Activated CD4-positive, alpha-beta T cell treated with anti-CD3 and anti-CD28 coated beads, Interleukin-2, amount 10 ng/mL, durations not matched to agents 7 days and 5 days (primary cell): Measurements from ENCODE around the gene PTPN1. TPM values are rescaled to one million over a fixed set of nuclear protein-coding genes. Genes with fewer than 3 reads are reported as not detected.
"Not testable (repeated sequence)": the region's sequence is repeated elsewhere in the genome, so short reads cannot be mapped to it uniquely, and the experiment has no call there.

Experiments
- CTCF ChIA-PET: fragments of 350-600 bp; sonication (Branson Sonifier 250); formaldehyde crosslinking; loops from one replicate; lab custom pipeline; 2021; ENCODE audit warnings: antibody characterized with exemption; lab: Charles Lee
- POLR2A ChIA-PET: fragments of 350-600 bp; sonication (Branson Sonifier 250); formaldehyde crosslinking; loops from one replicate; lab custom pipeline; 2021; ENCODE audit warnings: antibody characterized with exemption; lab: Charles Lee
- DNase-seq: peaks from one replicate; pipeline ENCODE4 v3.0.0-alpha.2; 2020
- H3K27ac Mint-ChIP-seq: one replicate; pipeline ENCODE4 v1.8.0; 2021; ENCODE audit warnings: mild to moderate bottlenecking, moderate library complexity, mixed read lengths
- H3K27me3 Mint-ChIP-seq: one replicate; pipeline ENCODE4 v1.8.0; 2021; ENCODE audit warnings: mixed read lengths
- H3K36me3 Mint-ChIP-seq: one replicate; pipeline ENCODE4 v1.8.0; 2021; ENCODE audit warnings: low read depth, mixed read lengths
- H3K4me1 Mint-ChIP-seq: one replicate; pipeline ENCODE4 v1.8.0; 2021; ENCODE audit warnings: mixed read lengths
- H3K4me3 Mint-ChIP-seq: one replicate; pipeline ENCODE4 v1.8.0; 2021; ENCODE audit warnings: mild to moderate bottlenecking, moderate library complexity, mixed read lengths
- H3K9me3 Mint-ChIP-seq: one replicate; pipeline ENCODE4 v1.8.0; 2021; ENCODE audit warnings: mixed read lengths
- total RNA-seq, 2 experiments: library from RNA; stranded (reverse); gene quantifications; one replicate each; pipeline ENCODE4 v1.2.3, GENCODE V29; 2021

PTPN1 gene
- total RNA-seq, 2 experiments from 2014 or later: 66.4 to 75.3 TPM

- DNase-seq: no peak
- peaks cover 3% of the 10 kb centered on the region for H3K27me3 Mint-ChIP-seq
- H3K4me3 Mint-ChIP-seq: no peak overlapping the region
- no peaks in the 10 kb centered on the region for H3K4me1 Mint-ChIP-seq
- ChIA-PET CTCF (interaction anchor here (1.1 to 3.7 kb wide), 3 partner anchors 8 to 33 kb away, joined by 3 to 12 read pairs (median 4); no protein-coding TSS in a partner anchor), POLR2A (no interaction called here)
- H3K9me3 Mint-ChIP-seq: no peaks in the 10 kb centered on the region
- H3K27ac Mint-ChIP-seq: peak overlapping the region; percentile 48
- H3K36me3 Mint-ChIP-seq: peaks cover 1% of the 10 kb centered on the region
Measured at GRCh38 chr20:50595988-50596693, 86.0 kb downstream of the PTPN1 start.

- H3K9me3 Mint-ChIP-seq: no peaks in the 10 kb centered on the region
- no peak for DNase-seq
- POLR2A ChIA-PET: no interaction called here
- CTCF ChIA-PET: interaction anchor here (1.5 to 3.7 kb wide), 2 partner anchors 9 to 33 kb away, joined by 4 to 12 read pairs; no protein-coding TSS in a partner anchor
- no peak overlapping the region for H3K27ac Mint-ChIP-seq
- no peaks in the 10 kb centered on the region for H3K36me3 Mint-ChIP-seq
- H3K27me3 Mint-ChIP-seq: peaks cover 3% of the 10 kb centered on the region
- no peaks in the 10 kb centered on the region for H3K4me1 Mint-ChIP-seq
- H3K4me3 Mint-ChIP-seq: no peak overlapping the region
Measured at GRCh38 chr20:50596694-50597021, 86.5 kb downstream of the PTPN1 start.

- Mint-ChIP-seq H3K36me3 (no peaks in the 10 kb centered on the region), H3K27me3 (peaks cover 3% of the 10 kb centered on the region), H3K4me3 (no peak overlapping the region), H3K27ac (no peak overlapping the region), H3K4me1 (no peaks in the 10 kb centered on the region), H3K9me3 (no peaks in the 10 kb centered on the region)
- CTCF ChIA-PET: interaction anchor here (0.6 to 3.7 kb wide), 4 partner anchors 10 to 581 kb away, joined by 3 to 12 read pairs (median 3); no protein-coding TSS in a partner anchor
- no peak for DNase-seq
- POLR2A ChIA-PET: no interaction called here
Measured at GRCh38 chr20:50597406-50597969, 87.3 kb downstream of the PTPN1 start.

- Mint-ChIP-seq H3K36me3 (no peaks in the 10 kb centered on the region), H3K27ac (no peak overlapping the region), H3K9me3 (no peaks in the 10 kb centered on the region), H3K4me3 (no peak overlapping the region), H3K27me3 (peaks cover 3% of the 10 kb centered on the region), H3K4me1 (peaks cover 3% of the 10 kb centered on the region)
- DNase-seq: no peak
- CTCF ChIA-PET: interaction anchor here (0.7 to 3.7 kb wide), 2 partner anchors 10 to 28 kb away, joined by 3 to 12 read pairs; no protein-coding TSS in a partner anchor
- POLR2A ChIA-PET: no interaction called here
Measured at GRCh38 chr20:50598074-50598473, 87.9 kb downstream of the PTPN1 start.

- POLR2A ChIA-PET, DNase-seq, H3K27ac Mint-ChIP-seq, H3K9me3 Mint-ChIP-seq, H3K4me1 Mint-ChIP-seq, H3K4me3 Mint-ChIP-seq, H3K27me3 Mint-ChIP-seq, H3K36me3 Mint-ChIP-seq: not testable (repeated sequence)
- CTCF ChIA-PET: interaction anchor here (0.6 to 3.7 kb wide), 3 partner anchors 11 to 342 kb away, joined by 4 to 12 read pairs (median 6); no protein-coding TSS in a partner anchor
Measured at GRCh38 chr20:50598768-50599167, 88.6 kb downstream of the PTPN1 start.

GRCh38 chr20:50600281-50600895, 90.2 kb downstream of the PTPN1 start:
- Mint-ChIP-seq H3K27me3 (peaks cover 3% of the 10 kb centered on the region), H3K4me1 (peaks cover 3% of the 10 kb centered on the region), H3K27ac (no peak overlapping the region), H3K4me3 (no peak overlapping the region), H3K36me3 (no peaks in the 10 kb centered on the region), H3K9me3 (no peaks in the 10 kb centered on the region)
- CTCF ChIA-PET: no interaction called here
- POLR2A ChIA-PET: no interaction called here
- DNase-seq: no peak

GRCh38 chr20:50601511-50602431, 91.6 kb downstream of the PTPN1 start:
- no peak overlapping the region for H3K4me3 Mint-ChIP-seq
- H3K36me3 Mint-ChIP-seq: no peaks in the 10 kb centered on the region
- no peak for DNase-seq
- no peaks in the 10 kb centered on the region for H3K9me3 Mint-ChIP-seq
- H3K4me1 Mint-ChIP-seq: peaks cover 3% of the 10 kb centered on the region
- no peak overlapping the region for H3K27ac Mint-ChIP-seq
- ChIA-PET CTCF (interaction anchor here (1.6 kb wide), 1 partner anchor 13 kb away, joined by 5 read pairs; no protein-coding TSS in a partner anchor), POLR2A (no interaction called here)
- peaks cover 3% of the 10 kb centered on the region for H3K27me3 Mint-ChIP-seq

- H3K4me1 Mint-ChIP-seq: peaks cover 3% of the 10 kb centered on the region
- H3K27ac Mint-ChIP-seq: no peak overlapping the region
- H3K27me3 Mint-ChIP-seq: peaks cover 3% of the 10 kb centered on the region
- H3K9me3 Mint-ChIP-seq: no peaks in the 10 kb centered on the region
- POLR2A ChIA-PET: no interaction called here
- DNase-seq: no peak
- H3K4me3 Mint-ChIP-seq: no peak overlapping the region
- CTCF ChIA-PET: interaction anchor here (1.6 kb wide), 1 partner anchor 14 kb away, joined by 5 read pairs; no protein-coding TSS in a partner anchor
- no peaks in the 10 kb centered on the region for H3K36me3 Mint-ChIP-seq
Measured at GRCh38 chr20:50602432-50603088, 92.4 kb downstream of the PTPN1 start.

GRCh38 chr20:50604451-50604850, 94.3 kb downstream of the PTPN1 start:
- H3K9me3 Mint-ChIP-seq: no peaks in the 10 kb centered on the region
- CTCF ChIA-PET: interaction anchor here (1.2 to 1.5 kb wide), 3 partner anchors 9 to 25 kb away, joined by 3 to 5 read pairs (median 3); no protein-coding TSS in a partner anchor
- DNase-seq: no peak
- no peak overlapping the region for H3K4me3 Mint-ChIP-seq
- POLR2A ChIA-PET: no interaction called here
- H3K4me1 Mint-ChIP-seq: peaks cover 3% of the 10 kb centered on the region
- peaks cover 3% of the 10 kb centered on the region for H3K27me3 Mint-ChIP-seq
- H3K27ac Mint-ChIP-seq: no peak overlapping the region
- H3K36me3 Mint-ChIP-seq: no peaks in the 10 kb centered on the region

GRCh38 chr20:50605136-50605535, 95.0 kb downstream of the PTPN1 start:
- ChIA-PET POLR2A (interaction anchor here (0.6 kb wide), 1 partner anchor 685 kb away, joined by 3 read pairs; no protein-coding TSS in a partner anchor), CTCF (interaction anchor here (1.2 to 1.5 kb wide), 3 partner anchors 9 to 24 kb away, joined by 3 to 5 read pairs (median 3); no protein-coding TSS in a partner anchor)
- Mint-ChIP-seq H3K9me3 (no peaks in the 10 kb centered on the region), H3K27me3 (peaks cover 2% of the 10 kb centered on the region), H3K4me3 (no peak overlapping the region), H3K4me1 (peaks cover 3% of the 10 kb centered on the region), H3K27ac (no peak overlapping the region), H3K36me3 (no peaks in the 10 kb centered on the region)
- DNase-seq: no peak

- CTCF ChIA-PET: no interaction called here
- POLR2A ChIA-PET: no interaction called here
- Mint-ChIP-seq H3K4me1 (peaks cover 3% of the 10 kb centered on the region), H3K27me3 (peaks cover 1% of the 10 kb centered on the region), H3K4me3 (no peak overlapping the region), H3K9me3 (no peaks in the 10 kb centered on the region), H3K27ac (no peak overlapping the region), H3K36me3 (no peaks in the 10 kb centered on the region)
- DNase-seq: no peak
Measured at GRCh38 chr20:50607436-50607835, 97.3 kb downstream of the PTPN1 start.
